ENCODE data around the gene C11orf65.

DNA sequence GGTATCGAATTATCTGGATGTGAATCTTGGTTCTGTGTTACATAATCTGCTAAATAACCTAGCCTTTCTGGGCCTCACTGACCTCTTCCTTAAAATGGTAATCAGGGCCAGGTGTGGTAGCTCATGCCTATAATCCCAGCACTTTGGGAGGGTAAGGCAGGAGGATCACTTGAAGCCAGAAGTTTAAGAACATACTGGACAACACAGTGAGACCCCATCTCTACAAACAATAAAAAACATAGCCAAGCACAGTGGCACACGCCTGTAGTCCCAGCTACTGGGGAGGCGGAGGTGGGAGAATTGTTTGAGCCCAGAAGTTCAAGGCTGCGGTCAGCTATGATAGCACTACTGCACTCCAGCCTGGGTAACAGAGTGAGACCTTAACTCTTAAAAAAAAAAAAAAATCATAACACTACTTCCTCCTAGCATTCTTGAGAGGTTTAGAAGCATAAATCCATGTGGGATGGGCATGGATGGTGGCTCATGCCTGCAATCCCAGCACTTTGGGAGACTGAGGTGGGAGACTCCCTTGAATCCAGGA is 72.5 kb downstream of the C11orf65 start:
- no peak for TF ChIP-seq POLR2A (IDR thresholded peaks at IDR 0.05)
- no peak for TF ChIP-seq CTCF (IDR thresholded peaks at IDR 0.05)
